GM04503 (cell line): ENCODE data around the gene NAGLU.
"Not testable (repeated sequence)": the region's sequence is repeated elsewhere in the genome, so short reads cannot be mapped to it uniquely, and the experiment has no call there.

Experiments
- DNase-seq: peaks from one replicate; pipeline ENCODE4 v3.0.0-alpha.2; 2012; ENCODE audit warnings: low read depth

NAGLU gene

GRCh38 chr17:42545755-42546505, 9.9 kb downstream of the NAGLU start:
- DNase-seq = not testable (repeated sequence)

GRCh38 chr17:42547001-42547461, 11.0 kb downstream of the NAGLU start:
- no peak for DNase-seq

GRCh38 chr17:42547698-42548069, 11.6 kb downstream of the NAGLU start:
- no peak for DNase-seq

GRCh38 chr17:42548070-42548837, 12.2 kb downstream of the NAGLU start:
- no peak for DNase-seq

DNA sequence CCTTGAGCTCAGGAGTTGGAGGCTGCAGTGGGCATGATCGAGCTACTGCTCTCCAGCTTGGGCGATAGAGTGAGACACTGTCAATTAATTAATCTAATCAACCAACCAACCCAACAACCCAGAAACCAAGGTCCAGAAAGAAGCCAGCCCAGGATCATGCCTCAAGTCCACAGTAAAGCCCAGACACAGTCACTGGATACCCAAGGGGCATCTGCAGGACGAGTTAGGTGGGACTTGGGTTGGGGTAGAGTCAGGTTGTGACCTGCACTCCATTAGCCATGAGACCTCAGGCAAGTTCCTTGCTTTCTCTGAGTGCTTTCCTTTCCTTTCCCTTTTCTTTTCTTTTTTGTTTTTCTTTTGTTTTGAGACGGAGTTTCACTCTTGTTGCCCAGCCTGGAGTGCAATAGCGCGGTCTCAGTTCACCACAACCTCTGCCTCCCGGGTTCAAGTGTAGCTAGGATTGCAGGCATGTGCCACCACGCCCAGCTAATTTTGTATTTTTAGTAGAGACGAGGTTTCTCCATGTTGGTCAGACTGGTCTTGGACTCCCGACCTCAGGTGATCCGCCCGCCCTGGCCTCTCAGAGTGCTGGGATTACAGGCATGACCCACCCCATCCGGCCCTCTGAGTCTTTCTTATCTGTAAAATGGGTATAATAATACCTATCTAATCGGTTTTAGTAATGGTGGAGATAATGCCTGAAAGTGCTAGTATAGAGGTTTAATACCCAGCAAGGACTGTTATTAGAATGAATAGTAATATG, 13.1 kb downstream of the NAGLU start:
- no peak for DNase-seq

DNA sequence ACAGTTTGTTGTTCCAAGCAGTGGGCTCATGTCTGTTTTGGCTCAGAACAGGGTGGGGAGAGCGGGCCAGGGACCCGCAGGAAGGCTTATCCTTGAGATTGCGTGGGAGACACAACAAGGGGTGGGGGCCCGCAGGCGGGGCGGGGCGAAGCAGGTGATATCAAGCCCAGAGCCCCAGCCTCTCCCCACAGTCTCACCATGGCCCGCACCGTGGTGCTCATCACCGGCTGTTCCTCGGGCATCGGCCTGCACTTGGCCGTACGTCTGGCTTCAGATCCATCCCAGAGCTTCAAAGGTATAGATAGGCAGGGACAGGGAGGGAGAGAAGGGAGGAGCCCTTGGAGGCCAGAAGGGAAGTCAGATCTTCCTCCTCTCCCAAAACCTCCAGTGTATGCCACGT, 16.7 kb downstream of the NAGLU start, which contains the start of gene HSD17B1:
TSS of gene HSD17B1 (plus strand) at position 188 of the 400 bp plus-strand sequence. CDS start at position 199, 11 bp downstream.
- DNase-seq = not testable (repeated sequence)

DNA sequence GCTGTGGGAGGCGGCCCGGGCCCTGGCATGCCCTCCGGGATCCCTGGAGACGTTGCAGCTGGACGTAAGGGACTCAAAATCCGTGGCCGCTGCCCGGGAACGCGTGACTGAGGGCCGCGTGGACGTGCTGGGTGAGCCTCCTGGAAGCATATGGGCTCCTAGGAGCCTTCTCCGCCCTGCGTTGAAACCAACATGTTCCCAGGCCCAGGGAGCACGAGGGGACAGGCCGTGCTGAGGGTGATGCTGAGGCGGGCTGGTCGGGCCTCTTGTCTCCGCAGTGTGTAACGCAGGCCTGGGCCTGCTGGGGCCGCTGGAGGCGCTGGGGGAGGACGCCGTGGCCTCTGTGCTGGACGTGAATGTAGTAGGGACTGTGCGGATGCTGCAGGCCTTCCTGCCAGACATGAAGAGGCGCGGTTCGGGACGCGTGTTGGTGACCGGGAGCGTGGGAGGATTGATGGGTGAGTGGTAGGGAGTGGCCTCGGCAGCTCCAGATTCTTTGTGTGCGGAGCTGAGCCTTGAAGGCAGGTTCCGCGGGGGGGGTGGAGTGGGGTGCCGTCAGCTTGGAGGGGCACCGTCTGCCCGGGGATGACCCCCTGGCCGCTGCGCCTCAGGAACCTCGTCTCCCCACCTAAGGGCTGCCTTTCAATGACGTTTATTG, 17.2 kb downstream of the NAGLU start:
- DNase-seq = no peak

DNA sequence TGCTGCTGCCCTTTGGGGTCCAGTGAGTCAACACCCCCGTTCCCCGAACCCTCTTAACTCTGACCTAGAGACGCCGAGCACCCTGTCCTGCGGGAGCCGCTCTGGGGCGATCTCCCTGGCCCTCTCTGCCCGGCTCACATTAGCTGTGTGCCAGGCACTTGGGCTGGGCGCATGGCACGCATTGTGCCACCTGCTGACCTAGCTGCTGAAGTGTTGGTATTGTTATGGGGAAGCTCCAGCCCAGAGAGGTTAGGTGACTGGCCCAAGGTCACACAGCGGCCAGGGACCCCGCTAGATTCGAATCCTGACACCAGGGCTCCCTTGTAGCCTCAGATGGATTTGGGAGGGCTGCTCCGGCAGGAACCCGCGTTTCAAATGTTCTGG, 17.8 kb downstream of the NAGLU start:
- DNase-seq = no peak

DNA sequence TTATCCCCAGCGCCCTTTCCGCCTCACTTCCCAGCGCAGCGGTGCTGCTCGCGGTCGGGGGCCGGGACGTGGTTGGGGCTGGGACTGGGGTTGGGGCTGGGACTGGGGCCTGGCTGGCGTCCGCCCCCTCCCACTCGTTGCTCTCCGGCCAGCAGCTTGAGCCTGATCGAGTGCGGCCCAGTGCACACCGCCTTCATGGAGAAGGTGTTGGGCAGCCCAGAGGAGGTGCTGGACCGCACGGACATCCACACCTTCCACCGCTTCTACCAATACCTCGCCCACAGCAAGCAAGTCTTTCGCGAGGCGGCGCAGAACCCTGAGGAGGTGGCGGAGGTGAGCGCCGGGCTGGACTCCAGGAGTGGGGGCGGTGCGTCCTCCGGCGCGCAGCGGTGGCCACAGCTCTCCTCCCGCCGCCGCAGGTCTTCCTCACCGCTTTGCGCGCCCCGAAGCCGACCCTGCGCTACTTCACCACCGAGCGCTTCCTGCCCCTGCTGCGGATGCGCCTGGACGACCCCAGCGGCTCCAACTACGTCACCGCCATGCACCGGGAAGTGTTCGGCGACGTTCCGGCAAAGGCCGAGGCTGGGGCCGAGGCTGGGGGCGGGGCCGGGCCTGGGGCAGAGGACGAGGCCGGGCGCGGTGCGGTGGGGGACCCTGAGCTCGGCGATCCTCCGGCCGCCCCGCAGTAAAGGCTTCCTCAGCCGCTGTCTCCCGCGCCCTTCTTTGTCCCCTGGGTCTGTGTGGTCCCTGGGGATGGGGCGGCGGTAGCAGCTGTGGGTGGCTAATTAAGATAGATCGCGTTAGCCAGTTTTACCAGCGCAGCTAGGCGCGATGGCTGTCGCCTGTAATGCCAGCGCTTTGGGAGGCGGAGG, 18.4 kb downstream of the NAGLU start:
- DNase-seq = no peak

GRCh38 chr17:42555122-42555622, 19.1 kb downstream of the NAGLU start:
- DNase-seq = no peak

- DNase-seq = not testable (repeated sequence)
Observed at GRCh38 chr17:42555961-42556617, 20.0 kb downstream of the NAGLU start.

GRCh38 chr17:42559075-42559474, 23.0 kb downstream of the NAGLU start:
- DNase-seq = no peak

DNA sequence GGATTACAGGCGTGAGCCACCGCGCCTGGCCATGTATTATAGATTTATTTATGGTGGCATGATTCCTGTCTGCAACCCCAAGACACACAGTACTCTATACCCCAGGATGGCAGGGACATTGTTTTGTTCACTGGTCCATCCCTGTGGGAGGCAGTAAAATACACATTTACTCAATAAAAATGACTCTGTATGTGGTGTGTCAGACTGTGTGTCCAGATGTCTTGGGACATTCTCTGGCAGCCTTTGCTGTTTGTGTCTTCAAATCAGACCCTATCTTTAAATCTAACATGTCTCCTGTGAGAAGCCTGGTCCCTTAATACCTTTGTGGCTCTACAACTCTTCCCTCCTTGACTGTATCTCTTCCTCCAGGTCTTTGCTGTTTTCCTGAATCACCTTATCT, 24.2 kb downstream of the NAGLU start:
- DNase-seq = no peak

GRCh38 chr17:42561897-42562387, 25.9 kb downstream of the NAGLU start, which contains the start of gene COASY:
Gene COASY (plus strand): TSS chr17:42562148. CDS start chr17:42562623, 475 bp downstream.
- DNase-seq = peak; percentile 82

DNA sequence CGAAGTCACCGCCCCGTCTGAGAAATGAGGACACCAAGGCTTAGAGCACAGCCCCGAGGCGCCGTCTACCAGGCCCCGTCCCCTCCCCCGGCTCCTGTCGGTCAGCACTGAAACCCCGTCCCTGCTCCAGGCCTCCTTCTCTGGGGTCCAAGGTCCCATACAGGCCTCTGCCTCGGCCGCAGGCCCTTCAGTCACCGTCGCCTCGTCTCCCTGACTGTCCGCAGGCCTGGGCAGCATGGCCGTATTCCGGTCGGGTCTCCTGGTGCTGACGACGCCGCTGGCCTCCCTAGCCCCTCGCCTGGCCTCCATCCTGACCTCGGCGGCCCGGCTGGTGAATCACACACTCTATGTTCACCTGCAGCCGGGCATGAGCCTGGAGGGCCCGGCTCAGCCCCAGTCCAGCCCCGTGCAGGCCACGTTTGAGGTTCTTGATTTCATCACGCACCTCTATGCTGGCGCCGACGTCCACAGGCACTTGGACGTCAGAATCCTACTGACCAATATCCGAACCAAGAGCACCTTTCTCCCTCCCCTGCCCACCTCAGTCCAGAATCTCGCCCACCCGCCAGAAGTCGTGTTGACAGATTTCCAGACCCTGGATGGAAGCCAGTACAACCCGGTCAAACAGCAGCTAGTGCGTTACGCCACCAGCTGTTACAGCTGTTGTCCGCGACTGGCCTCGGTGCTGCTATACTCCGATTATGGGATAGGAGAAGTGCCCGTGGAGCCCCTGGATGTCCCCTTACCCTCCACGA, 26.5 kb downstream of the NAGLU start:
- no peak for DNase-seq

- DNase-seq = no peak
Observed at GRCh38 chr17:42563143-42563509, 27.1 kb downstream of the NAGLU start.

- DNase-seq = no peak
Observed at GRCh38 chr17:42563543-42563942, 27.5 kb downstream of the NAGLU start.

GRCh38 chr17:42563950-42564349, 27.9 kb downstream of the NAGLU start:
- DNase-seq = no peak

GRCh38 chr17:42564815-42565522, 28.9 kb downstream of the NAGLU start:
- no peak for DNase-seq
